ENCODE results near the gene INPP5A. TPM values are rescaled to one million over a fixed set of nuclear protein-coding genes. Genes with fewer than 3 reads are reported as not detected.

INPP5A gene
- total RNA-seq, 2 donors from 2014 or later: 65.2 to 102 TPM

GRCh38 chr10:132641966-132642731 is 104.6 kb downstream of the INPP5A start:
- intact Hi-C loops (cut with DNase I): loop anchor here in 1 of 2 donors (2.0 to 10.0 kb wide), 2 partner anchors 183 to 407 kb away; no protein-coding TSS in a partner anchor
- peak; percentile 63 for DNase-seq (ENCODE audit: low spot score)

DNA sequence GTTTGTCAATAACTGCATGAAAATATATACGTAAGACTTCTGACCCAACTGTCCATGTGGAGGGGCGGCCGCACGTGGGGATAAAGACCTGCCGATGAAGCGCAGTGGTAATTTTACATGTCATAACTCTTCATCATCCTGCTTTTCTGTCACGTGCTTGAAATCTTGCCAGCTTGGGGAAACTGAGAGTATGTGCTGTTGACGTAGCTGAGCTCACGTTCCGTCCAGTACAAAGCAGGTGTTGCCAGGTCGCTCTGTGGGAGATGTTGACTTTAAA is 105.1 kb downstream of the INPP5A start:
- DNase-seq (ENCODE audit: low spot score): no peak
- intact Hi-C loops (cut with DNase I): loop anchor here in 1 of 2 donors (2.0 to 10.0 kb wide), 2 partner anchors 184 to 408 kb away; no protein-coding TSS in a partner anchor

GRCh38 chr10:132643709-132644526 is 106.3 kb downstream of the INPP5A start:
- DNase-seq (ENCODE audit: low spot score): no peak
- intact Hi-C loops (cut with DNase I): loop anchor here in 1 of 2 donors (2.0 to 10.0 kb wide), 2 partner anchors 185 to 409 kb away; no protein-coding TSS in a partner anchor

DNA sequence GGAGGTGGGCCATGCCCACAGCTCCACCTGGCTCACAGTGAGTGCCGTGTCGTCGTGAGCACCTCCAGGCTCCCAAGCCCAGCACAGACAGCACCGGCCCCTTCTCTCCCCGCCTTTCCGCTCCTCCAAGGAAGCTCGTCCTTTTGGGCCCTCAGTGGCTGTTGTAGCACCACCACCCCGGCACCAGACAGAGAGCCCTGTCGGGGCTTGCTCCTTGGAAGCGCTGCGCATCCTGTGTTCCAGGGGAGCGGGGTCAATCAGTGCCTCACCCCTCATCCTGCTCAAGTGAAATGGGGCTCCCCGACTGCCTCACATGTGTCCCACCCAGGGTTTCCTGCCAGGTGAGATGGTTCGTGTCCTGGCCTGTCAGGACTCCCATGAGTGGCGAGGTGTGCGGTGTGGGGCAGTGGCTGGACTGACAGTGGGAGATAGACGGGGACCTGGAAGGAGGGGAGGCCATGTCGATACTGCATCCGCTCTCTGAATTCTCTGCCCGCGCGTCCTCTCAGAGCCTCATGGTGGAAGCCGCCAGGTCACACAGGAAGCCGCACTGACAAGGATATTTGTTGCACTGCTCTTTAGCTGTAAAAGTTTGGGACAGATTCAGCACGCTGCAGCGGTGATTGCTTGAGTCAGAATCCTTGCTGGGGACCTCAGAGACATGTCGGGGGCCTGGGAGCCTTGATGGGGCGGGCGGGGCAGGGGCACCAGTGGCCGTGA is 107.1 kb downstream of the INPP5A start:
- peak; percentile 72 for DNase-seq (ENCODE audit: low spot score)
- intact Hi-C loops (cut with DNase I): loop anchor here in 1 of 2 donors (10.0 kb wide), 1 partner anchor 410 kb away; no protein-coding TSS in a partner anchor

- intact Hi-C loops (cut with DNase I): loop anchor here in 1 of 2 donors (10.0 kb wide), 1 partner anchor 410 kb away; no protein-coding TSS in a partner anchor
These were observed 107.6 kb downstream of the INPP5A start for GRCh38 chr10:132645247-132645530.

GRCh38 chr10:132645630-132646442 is 108.2 kb downstream of the INPP5A start:
- no peak for DNase-seq (ENCODE audit: low spot score)
- intact Hi-C loops (cut with DNase I): loop anchor here in 1 of 2 donors (10.0 kb wide), 1 partner anchor 411 kb away; no protein-coding TSS in a partner anchor

More at GRCh38 chr10:132645247-132645530, 107.6 kb downstream of the INPP5A start:
- no peak for DNase-seq (ENCODE audit: low spot score)

- intact Hi-C loops (cut with DNase I): loop anchor here in 1 of 2 donors (10.0 kb wide), 1 partner anchor 412 kb away; no protein-coding TSS in a partner anchor
- DNase-seq (ENCODE audit: low spot score): peak; percentile 67
These were observed 109.0 kb downstream of the INPP5A start for GRCh38 chr10:132646443-132647097.

- peak; percentile 44 for DNase-seq (ENCODE audit: low spot score)
- intact Hi-C loops (cut with DNase I): loop anchor here in 1 of 2 donors (10.0 kb wide), 1 partner anchor 413 kb away; no protein-coding TSS in a partner anchor
These were observed 109.8 kb downstream of the INPP5A start for GRCh38 chr10:132647424-132647823.

- peak; percentile 49 for DNase-seq (ENCODE audit: low spot score)
- intact Hi-C loops (cut with DNase I): loop anchor here in 1 of 2 donors (10.0 kb wide), 1 partner anchor 413 kb away; no protein-coding TSS in a partner anchor
These were observed 110.7 kb downstream of the INPP5A start for GRCh38 chr10:132648072-132648850.

GRCh38 chr10:132648851-132649528 is 111.4 kb downstream of the INPP5A start:
- intact Hi-C loops (cut with DNase I): loop anchor here in 1 of 2 donors (10.0 kb wide), 1 partner anchor 414 kb away; no protein-coding TSS in a partner anchor
- peak; percentile 18 for DNase-seq (ENCODE audit: low spot score)

GRCh38 chr10:132649651-132650360 is 112.2 kb downstream of the INPP5A start:
- DNase-seq (ENCODE audit: low spot score): peak; percentile 49
- intact Hi-C loops (cut with DNase I): loop anchor here in 1 of 2 donors (5.0 to 10.0 kb wide), 2 partner anchors 415 to 507 kb away; no protein-coding TSS in a partner anchor

- DNase-seq (ENCODE audit: low spot score): peak; percentile 75
These were observed 113.1 kb downstream of the INPP5A start for GRCh38 chr10:132650611-132651250.

GRCh38 chr10:132651511-132652029 is 114.0 kb downstream of the INPP5A start:
- peak; percentile 72 for DNase-seq (ENCODE audit: low spot score)
- intact Hi-C loops (cut with DNase I): loop anchor here in 1 of 2 donors (5.0 kb wide), 1 partner anchor 506 kb away; no protein-coding TSS in a partner anchor

More at GRCh38 chr10:132650611-132651250, 113.1 kb downstream of the INPP5A start:
- intact Hi-C loops (cut with DNase I): loop anchor here in 1 of 2 donors (5.0 kb wide), 1 partner anchor 507 kb away; no protein-coding TSS in a partner anchor

GRCh38 chr10:132652446-132652845 is 114.9 kb downstream of the INPP5A start:
- intact Hi-C loops (cut with DNase I): loop anchor here in 1 of 2 donors (5.0 kb wide), 1 partner anchor 505 kb away; no protein-coding TSS in a partner anchor
- DNase-seq (ENCODE audit: low spot score): no peak

All from posterior vena cava (tissue), 2 donors.